HG02623 (cell line): ENCODE data around the gene TSPAN33.
"Not testable (repeated sequence)": the region's sequence is repeated elsewhere in the genome, so short reads cannot be mapped to it uniquely, and the experiment has no call there.

ENCODE experiments used
- ATAC-seq: cut with Tn5 transposase; IDR thresholded peaks from one replicate; pipeline ENCODE4 v1.9.1; 2021; ENCODE audit warnings: moderate library complexity; ENCODE audit not compliant: unreplicated experiment

TSPAN33 gene

GRCh38 chr7:129205987-129206785, 61.7 kb downstream of the TSPAN33 start:
- ATAC-seq: no peak

- no peak for ATAC-seq
Observed at GRCh38 chr7:129208667-129209066, 64.2 kb downstream of the TSPAN33 start.

GRCh38 chr7:129209067-129209926, 64.8 kb downstream of the TSPAN33 start:
- ATAC-seq: no peak

GRCh38 chr7:129210256-129210988, 65.9 kb downstream of the TSPAN33 start:
- ATAC-seq: no peak

- ATAC-seq: no peak
Observed at GRCh38 chr7:129210989-129211312, 66.4 kb downstream of the TSPAN33 start.

GRCh38 chr7:129212126-129212525, 67.6 kb downstream of the TSPAN33 start:
- no peak for ATAC-seq

GRCh38 chr7:129212596-129212995, 68.1 kb downstream of the TSPAN33 start:
- no peak for ATAC-seq

- no peak for ATAC-seq
Observed at GRCh38 chr7:129213828-129214227, 69.3 kb downstream of the TSPAN33 start.

GRCh38 chr7:129215691-129216090, 71.2 kb downstream of the TSPAN33 start:
- not testable (repeated sequence) for ATAC-seq

- not testable (repeated sequence) for ATAC-seq
Observed at GRCh38 chr7:129216101-129216715, 71.7 kb downstream of the TSPAN33 start.

- ATAC-seq: not testable (repeated sequence)
Observed at GRCh38 chr7:129216821-129217416, 72.4 kb downstream of the TSPAN33 start.

- peak; percentile 66 for ATAC-seq
Observed at GRCh38 chr7:129218514-129219062, 74.1 kb downstream of the TSPAN33 start.

GRCh38 chr7:129219166-129219565, 74.7 kb downstream of the TSPAN33 start:
- ATAC-seq: not testable (repeated sequence)
